Activated CD8-positive, alpha-beta memory T cell treated with anti-CD3 and anti-CD28 coated beads, Interleukin-2, amount 50 U/mL, for 24 hours (primary cell): ENCODE measurements around the gene VANGL1.

Source experiments
- DNase-seq: peaks from one replicate; pipeline ENCODE4 v3.0.0-alpha.2; 2020; ENCODE audit errors: extremely low read depth

VANGL1 gene

GRCh38 chr1:115744646-115745275 is 103.0 kb downstream of the VANGL1 start:
- no peak for DNase-seq

GRCh38 chr1:115746021-115746690 is 104.4 kb downstream of the VANGL1 start:
- DNase-seq, result no peak
